ENCODE results near the gene OR4D1. TPM values are rescaled to one million over a fixed set of nuclear protein-coding genes. Genes with fewer than 3 reads are reported as not detected.
A peak's percentile ranks its signal among the peaks of the same experiment; 100 is the strongest.

Gene OR4D1
- total and polyA plus RNA-seq, 2 of the 8 experiments (the other 6 are each of a cell fraction or from before 2014, with no cell fraction given): 0.32 to 0.39 TPM

GRCh38 chr17:58184986-58185761 is 37.0 kb downstream of the OR4D1 start:
- Histone ChIP-seq H3K18ac (ENCODE audit: extremely low read depth, low read length) (no peak overlapping the region), H2BK15ac (ENCODE audit: low read length) (peak overlapping the region; percentile 78; the same call in 1 of the 2 replicates), H4K20me1 (replicated peaks in 1 of 2; ENCODE audit: control insufficient read depth in 1 of 2, insufficient read depth in 2 of 2, low read length in 2 of 2) (no peaks in the 10 kb centered on the region), H4K91ac (replicated peaks; ENCODE audit: insufficient read length, low read length) (no peak overlapping the region), H3K14ac (ENCODE audit: insufficient read length) (no peak overlapping the region), H4K5ac (ENCODE audit: insufficient read length, low read depth, low read length) (no peak overlapping the region), H3K4me3 (ENCODE audit: extremely low read depth in 1 of 4, insufficient read depth in 2 of 4, low read depth in 3 of 4, low read length in 4 of 4) (no peak overlapping the region), H2AK5ac (ENCODE audit: low read depth, low read length) (no peak overlapping the region), H3K79me2 (ENCODE audit: control insufficient read depth in 1 of 2, insufficient read depth in 2 of 2, low read length in 2 of 2) (no peaks in the 10 kb centered on the region), H3K79me1 (ENCODE audit: low read depth, low read length) (no peaks in the 10 kb centered on the region), H3K23ac (ENCODE audit: insufficient read length) (no peak overlapping the region), H2AFZ (ENCODE audit: low read length) (no peak overlapping the region), H3K4me1 (replicated peaks in 1 of 4; ENCODE audit: control insufficient read depth in 3 of 4, insufficient read depth in 4 of 4, low read length in 3 of 4) (peaks cover 0 to 5% (median 0%) of the 10 kb centered on the region in 4 experiments; a peak in 1 of 7 replicates), H3K4ac (replicated peaks; ENCODE audit: insufficient read length, low read depth, low read length) (no peak overlapping the region), H2BK120ac (replicated peaks; ENCODE audit: low read depth, low read length) (no peak overlapping the region), H3K9me3 (ENCODE audit: insufficient read depth in 2 of 2, low read depth in 1 of 2, low read length in 1 of 2) (no peaks in the 10 kb centered on the region), H3K27me3 (replicated peaks in 1 of 4; ENCODE audit: control insufficient read depth in 3 of 4, extremely low read depth in 1 of 4, insufficient read depth in 3 of 4, low read length in 3 of 4) (peaks cover 0 to 4% (median 0%) of the 10 kb centered on the region in 4 experiments; a peak in 1 of 7 replicates), H2BK12ac (ENCODE audit: low read depth, low read length) (no peak overlapping the region), H3K36me3 (ENCODE audit: control insufficient read depth in 2 of 4, insufficient read depth in 4 of 4, low read length in 3 of 4) (no peaks in the 10 kb centered on the region), H3K56ac (replicated peaks; ENCODE audit: insufficient read length, low read depth, low read length) (no peak overlapping the region), H2BK20ac (ENCODE audit: low read length) (no peak overlapping the region), H2BK5ac (ENCODE audit: low read depth, low read length) (no peak overlapping the region), H3K4me2 (ENCODE audit: insufficient read depth in 1 of 2, low read depth in 2 of 2, low read length in 2 of 2) (no peak overlapping the region), H4K8ac (ENCODE audit: extremely low read depth, insufficient read depth, low read length) (peak overlapping the region; percentile 45; the same call in 1 of the 2 replicates), H3K9ac (replicated peaks in 1 of 4; ENCODE audit: extremely low read depth in 1 of 4, low read depth in 3 of 4, low read length in 3 of 4) (no peak overlapping the region; a peak in 1 of 7 replicates), H3K27ac (ENCODE audit: low read depth, low read length) (no peak overlapping the region), H3K23me2 (ENCODE audit: low read depth, low read length) (no peaks in the 10 kb centered on the region; the same call in 1 of the 2 replicates)
- DNase-seq (ENCODE audit: low read depth in 1 of 2, low spot score in 2 of 2) (no peak), FAIRE-seq (no peak)
- 89% methylated on average over 8 of the region's 8 CpGs; no CpG with 5 or more reads in 1 of the 2 experiments for WGBS, 2 experiments (ENCODE audit: extremely low coverage in 1 of 2, insufficient coverage in 1 of 2, insufficient read length in 1 of 2, insufficient replicate concordance in 2 of 2, low coverage in 1 of 2, low lambda C conversion rate in 2 of 2, missing lambda C conversion rate in 1 of 2)
- ChIA-PET CTCF (ENCODE audit: partially characterized antibody) (interaction anchor here (0.7 to 3.0 kb wide), 8 partner anchors 9 to 119 kb away, joined by 3 to 14 read pairs (median 4); no protein-coding TSS in a partner anchor), POLR2A (ENCODE audit: partially characterized antibody) (interaction anchor here (1.2 kb wide), 1 partner anchor 28 kb away, joined by 3 read pairs; no protein-coding TSS in a partner anchor)
- TF ChIP-seq ZNF274 (IDR thresholded peaks at IDR 0.05; ENCODE audit: borderline replicate concordance, extremely low read depth, low read length): no peak
- TF ChIP-seq TAF7 (optimal IDR thresholded peaks at IDR 0.05; ENCODE audit: borderline replicate concordance, low read depth, low read length): no peak
- no peak for TF ChIP-seq EZH2 (IDR thresholded peaks at IDR 0.05; ENCODE audit: low read depth, low read length, severe bottlenecking)
- no peak for TF ChIP-seq HDAC6 (IDR thresholded peaks at IDR 0.05; ENCODE audit: low read depth, low read length)
- TF ChIP-seq GABPA (IDR thresholded peaks at IDR 0.05; ENCODE audit: borderline replicate concordance, insufficient read depth, low read length): no peak
- no peak for TF ChIP-seq KDM1A (IDR thresholded peaks at IDR 0.05; ENCODE audit: borderline replicate concordance, low read length)
- TF ChIP-seq KDM5A (IDR thresholded peaks at IDR 0.05; ENCODE audit: low read length): no peak
- no peak for TF ChIP-seq BACH1 (IDR thresholded peaks at IDR 0.05; ENCODE audit: low read length)
- TF ChIP-seq BCL11A (IDR thresholded peaks at IDR 0.05; ENCODE audit: low read depth in 2 of 2, low read length in 2 of 2): no peak

All from H1 (cell line).